ENCODE results near the gene TARBP2.

The TARBP2 gene

GRCh38 chr12:53496752-53497032 is 4.4 kb upstream of the TARBP2 start:
- DNase-seq (ENCODE audit: low read depth): no peak

- no peak for DNase-seq (ENCODE audit: low read depth)
These were observed 3.6 kb upstream of the TARBP2 start for GRCh38 chr12:53497461-53497860.

GRCh38 chr12:53498235-53498630 is 2.9 kb upstream of the TARBP2 start:
- DNase-seq (ENCODE audit: low read depth): no peak

DNA sequence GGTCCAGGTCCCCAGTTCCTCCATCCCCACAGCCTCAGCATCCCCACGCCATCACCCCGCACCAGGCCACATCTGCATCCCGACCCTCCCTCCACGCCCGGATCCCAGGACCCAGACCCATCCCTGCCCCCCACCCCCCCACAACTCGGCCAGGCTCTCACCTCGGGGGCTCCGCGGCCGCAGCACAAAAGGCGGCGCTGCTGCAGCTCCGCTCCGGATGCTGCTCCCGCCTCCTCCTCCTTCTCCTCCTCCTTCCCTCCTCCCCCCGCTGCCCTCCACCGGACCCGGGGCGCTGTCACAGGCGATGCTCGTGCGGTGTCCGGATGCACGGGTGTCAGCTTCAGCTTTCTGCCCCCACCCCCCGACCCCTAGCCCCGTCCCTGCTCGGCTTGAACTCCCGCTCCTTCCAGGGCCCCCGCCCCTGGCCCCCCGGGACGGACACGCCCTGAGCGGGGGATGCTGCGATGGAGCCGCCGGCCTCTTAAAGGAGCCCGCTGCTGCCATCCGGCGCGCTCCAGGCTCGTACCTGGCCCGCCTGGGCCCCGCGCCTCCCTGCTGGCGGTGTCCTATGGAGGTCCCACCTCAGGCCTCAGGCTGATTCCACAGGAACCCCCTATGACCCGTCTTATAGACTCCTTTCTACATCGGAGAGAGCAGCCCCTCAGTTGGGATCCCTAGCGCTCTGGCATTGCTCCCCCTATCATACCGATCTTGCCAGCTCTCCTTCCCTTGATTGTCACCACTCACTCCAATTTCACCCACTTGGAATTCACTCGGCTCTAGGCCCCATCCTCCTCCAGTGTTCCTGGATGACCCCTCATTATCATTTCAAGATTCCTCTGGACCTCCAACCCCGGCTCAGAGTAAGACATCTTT is 1.6 kb upstream of the TARBP2 start, which contains the start of gene MAP3K12:
TSS of gene MAP3K12 (minus strand) at position 193 of the 876 bp plus-strand sequence. CDS start 12,067 bp downstream, outside the sequence.
- DNase-seq (ENCODE audit: low read depth): no peak

- no peak for DNase-seq (ENCODE audit: low read depth)
These were observed 824 bp upstream of the TARBP2 start for GRCh38 chr12:53500142-53500775.

DNA sequence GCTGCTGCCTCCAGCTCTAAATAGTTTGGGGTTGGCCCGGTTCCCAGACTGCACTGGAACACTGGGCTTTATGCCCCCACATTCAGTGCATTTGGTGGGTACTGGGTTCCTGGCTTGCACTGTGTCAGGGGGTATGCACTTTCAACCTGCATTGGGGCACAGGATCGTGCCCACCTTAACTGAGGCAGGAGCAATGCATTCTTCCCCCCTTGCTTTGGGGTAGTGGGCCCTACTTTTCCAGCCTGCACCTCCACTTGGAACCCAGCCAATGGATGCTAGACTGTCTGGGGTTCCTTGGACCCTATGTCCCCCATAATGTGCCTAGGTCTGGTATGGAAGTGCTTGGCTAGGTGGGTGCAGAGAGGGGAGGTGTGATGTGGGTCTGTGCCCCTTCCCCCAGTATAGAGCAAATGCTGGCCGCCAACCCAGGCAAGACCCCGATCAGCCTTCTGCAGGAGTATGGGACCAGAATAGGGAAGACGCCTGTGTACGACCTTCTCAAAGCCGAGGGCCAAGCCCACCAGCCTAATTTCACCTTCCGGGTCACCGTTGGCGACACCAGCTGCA is 615 bp downstream of the TARBP2 start:
- DNase-seq (ENCODE audit: low read depth): no peak

- DNase-seq (ENCODE audit: low read depth): no peak
These were observed 1.2 kb downstream of the TARBP2 start for GRCh38 chr12:53502331-53502730.

- DNase-seq (ENCODE audit: low read depth): no peak
These were observed 2.1 kb downstream of the TARBP2 start for GRCh38 chr12:53502983-53503728.

DNA sequence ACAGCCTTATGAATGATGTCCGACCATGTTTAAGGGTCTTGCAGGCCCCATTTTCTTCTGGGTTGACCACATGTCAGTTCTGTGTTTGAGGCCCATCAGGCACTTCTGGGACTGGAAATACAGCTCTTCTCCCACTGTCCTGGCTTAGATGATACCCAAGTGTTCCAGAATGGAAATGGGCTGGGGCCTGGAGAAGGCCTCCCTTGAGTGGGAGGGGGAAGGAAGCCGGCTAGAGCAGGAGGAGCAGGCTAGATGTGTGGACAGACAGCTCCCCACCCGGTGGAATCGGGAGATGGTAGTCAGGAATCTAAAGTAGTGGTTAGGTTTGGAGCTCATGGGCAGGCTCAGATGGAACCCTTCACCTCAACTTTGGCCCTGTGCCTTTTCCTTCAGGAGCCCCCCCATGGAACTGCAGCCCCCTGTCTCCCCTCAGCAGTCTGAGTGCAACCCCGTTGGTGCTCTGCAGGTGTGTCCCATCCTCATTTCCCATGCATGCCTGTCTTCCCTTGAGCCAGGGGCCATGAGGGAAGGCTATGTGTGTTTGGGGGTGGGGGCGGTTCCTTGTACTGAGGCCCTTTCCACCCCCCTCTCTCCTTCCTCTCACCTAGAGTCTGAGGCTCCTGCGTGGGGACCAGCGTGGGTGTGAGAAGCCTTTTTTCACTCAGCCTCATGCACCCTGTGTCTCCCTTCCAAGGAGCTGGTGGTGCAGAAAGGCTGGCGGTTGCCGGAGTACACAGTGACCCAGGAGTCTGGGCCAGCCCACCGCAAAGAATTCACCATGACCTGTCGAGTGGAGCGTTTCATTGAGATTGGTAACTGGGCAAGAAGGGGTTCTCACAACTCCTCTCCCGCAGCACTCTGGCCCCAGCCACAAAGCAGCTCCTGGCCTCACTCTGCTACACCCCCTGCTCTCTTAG is 3.2 kb downstream of the TARBP2 start:
- no peak for DNase-seq (ENCODE audit: low read depth)

DNA sequence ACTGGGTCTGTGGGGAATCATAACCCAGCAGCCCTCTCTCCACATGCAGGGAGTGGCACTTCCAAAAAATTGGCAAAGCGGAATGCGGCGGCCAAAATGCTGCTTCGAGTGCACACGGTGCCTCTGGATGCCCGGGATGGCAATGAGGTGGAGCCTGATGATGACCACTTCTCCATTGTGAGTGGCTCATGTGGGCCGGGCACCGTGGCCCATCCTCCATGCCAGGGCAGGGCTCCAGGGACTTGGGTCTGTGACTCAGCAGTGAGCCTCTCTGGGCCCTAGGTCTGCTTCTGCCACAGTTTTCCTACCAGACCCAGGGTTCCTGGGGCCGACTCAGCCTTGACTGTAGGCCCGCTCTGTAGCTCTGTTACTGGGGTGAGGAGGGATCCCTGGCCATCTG is 4.0 kb downstream of the TARBP2 start:
- no peak for DNase-seq (ENCODE audit: low read depth)

DNA sequence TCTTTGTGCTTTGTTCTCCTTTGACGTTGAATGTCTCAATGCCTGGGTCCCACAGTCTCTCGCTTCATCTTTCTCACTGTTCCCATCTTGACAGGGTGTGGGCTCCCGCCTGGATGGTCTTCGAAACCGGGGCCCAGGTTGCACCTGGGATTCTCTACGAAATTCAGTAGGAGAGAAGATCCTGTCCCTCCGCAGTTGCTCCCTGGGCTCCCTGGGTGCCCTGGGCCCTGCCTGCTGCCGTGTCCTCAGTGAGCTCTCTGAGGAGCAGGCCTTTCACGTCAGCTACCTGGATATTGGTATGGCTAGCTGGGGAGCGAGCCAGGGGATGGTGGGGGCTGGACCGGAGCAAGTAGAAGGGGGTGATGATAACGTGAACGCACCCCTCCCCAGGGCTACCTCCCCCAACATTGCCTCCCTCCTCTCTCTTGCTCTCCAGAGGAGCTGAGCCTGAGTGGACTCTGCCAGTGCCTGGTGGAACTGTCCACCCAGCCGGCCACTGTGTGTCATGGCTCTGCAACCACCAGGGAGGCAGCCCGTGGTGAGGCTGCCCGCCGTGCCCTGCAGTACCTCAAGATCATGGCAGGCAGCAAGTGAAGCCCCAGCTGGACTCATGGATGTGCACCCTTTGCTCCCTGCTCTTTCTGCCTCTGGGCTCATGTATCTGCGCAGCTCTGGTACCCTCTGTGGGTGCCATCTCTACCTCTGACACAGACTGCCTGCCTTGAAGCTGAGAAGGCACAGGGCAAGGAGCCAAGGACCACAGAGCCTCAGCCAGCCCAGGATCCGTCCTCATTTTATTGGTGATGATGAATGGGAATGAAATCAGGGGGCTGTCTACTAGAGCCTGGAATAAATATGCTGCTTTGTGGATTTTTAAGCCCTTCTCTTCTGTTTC is 4.7 kb downstream of the TARBP2 start:
- DNase-seq (ENCODE audit: low read depth): no peak

- DNase-seq (ENCODE audit: low read depth): no peak
These were observed 5.3 kb downstream of the TARBP2 start for GRCh38 chr12:53506450-53506785.

DNA sequence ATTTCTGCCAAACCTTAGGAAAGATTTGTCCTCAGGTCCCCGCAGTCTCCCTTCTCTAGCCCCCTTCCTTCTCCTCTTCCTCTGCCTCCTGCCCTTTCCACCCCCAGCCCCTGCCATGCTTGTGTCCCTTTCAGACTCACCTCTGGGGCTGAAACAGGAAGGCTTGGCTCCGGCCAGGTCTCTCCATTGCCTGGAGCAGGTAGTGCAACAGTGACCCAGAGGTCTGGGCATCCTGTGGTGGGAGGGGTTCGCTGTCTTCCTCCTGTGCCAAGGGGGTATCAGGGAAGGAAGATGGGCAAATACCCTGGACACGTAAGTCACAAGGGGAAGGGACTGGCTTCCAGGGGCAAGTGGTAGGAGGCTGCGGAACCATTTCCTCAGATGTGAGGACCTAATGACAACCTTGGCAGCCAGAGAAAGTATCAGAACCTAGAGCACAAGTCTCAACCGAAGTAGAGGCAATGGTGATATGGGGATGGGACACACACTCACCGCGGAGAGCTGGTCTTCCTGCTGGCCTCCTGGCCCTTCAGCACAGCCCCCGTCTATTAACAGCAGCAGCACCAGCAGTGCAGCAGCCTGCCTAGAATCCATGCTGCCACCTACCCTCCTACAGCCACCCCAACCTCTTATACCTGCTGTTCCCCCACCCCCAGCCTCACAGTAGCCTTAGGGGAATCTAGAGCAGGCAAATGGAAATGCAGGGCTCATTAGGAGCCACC is 6.0 kb downstream of the TARBP2 start, which contains the start of gene NPFF:
TSS of gene NPFF (minus strand) at position 604 of the 722 bp plus-strand sequence. CDS start at position 594, 10 bp downstream.
- no peak for DNase-seq (ENCODE audit: low read depth)

- DNase-seq (ENCODE audit: low read depth): no peak
These were observed 6.5 kb downstream of the TARBP2 start for GRCh38 chr12:53507603-53507885.

- peak; percentile 53 for DNase-seq (ENCODE audit: low read depth)
These were observed 7.6 kb downstream of the TARBP2 start for GRCh38 chr12:53508534-53509170.

- DNase-seq (ENCODE audit: low read depth): no peak
These were observed 9.2 kb downstream of the TARBP2 start for GRCh38 chr12:53510181-53510812.

DNA sequence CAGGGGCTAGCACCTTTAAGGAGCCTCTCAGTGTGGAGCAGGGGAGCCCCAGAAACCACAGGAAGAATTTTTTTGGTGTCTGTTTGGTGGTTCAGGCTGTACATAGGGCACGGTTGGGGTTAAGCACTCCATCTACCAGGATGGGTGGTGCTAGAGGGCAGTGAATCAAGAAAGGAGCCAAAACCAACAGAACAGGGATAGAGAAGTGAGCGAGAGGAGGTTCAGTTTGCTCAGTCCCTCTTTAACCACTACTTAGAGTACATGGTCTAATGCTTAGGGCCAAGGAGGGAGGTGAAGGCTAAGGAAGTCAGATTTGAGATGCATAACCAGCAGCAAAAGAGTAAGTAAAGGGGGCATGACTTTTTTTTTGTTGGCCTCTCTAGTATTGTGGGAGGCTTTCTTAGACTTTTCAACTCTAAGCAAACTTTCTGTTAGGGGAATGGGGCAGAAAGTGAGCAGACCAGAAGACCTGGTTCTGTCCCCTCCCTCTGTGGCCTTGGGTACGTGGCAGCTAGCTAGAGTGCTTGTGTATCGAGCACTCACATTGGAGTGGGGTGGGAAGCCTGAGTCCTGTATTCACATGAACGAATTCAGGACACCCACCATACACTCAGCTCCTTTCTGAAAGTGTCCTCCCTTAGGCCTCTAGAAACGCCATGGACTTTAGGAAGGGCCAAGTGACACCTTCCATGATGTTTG is 12.8 kb downstream of the TARBP2 start:
- DNase-seq (ENCODE audit: low read depth): no peak

DNA sequence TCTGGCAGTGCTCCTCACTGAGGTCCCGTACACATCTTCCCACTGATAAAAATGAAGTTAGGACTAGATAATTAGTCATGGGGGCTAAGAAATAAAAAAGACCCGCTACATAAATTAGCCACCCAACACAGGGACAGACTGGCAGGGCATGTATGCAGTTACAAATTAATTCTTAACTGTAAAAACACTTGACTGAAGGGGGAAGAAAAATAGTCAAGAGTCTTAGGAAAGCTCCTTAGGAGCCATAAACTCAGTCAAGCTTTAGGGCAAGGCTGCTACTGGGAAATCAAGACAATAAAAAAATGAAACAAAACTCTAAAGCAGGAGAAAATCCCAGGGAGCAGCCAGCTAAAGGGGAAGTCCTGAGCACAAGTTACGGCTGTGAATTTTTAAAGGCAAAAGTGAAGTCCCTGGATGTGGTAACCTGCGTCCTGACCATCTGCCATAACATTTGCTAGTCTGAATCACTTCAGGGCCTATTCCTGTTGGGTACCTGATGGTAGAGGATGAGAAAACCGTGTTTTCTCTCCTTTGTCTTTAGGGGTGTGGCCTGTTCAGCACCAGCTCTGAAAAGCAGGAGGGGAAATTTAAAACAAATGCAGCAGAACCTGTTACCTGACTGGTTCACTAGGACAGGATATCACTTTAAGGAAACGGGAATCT is 13.7 kb downstream of the TARBP2 start:
- no peak for DNase-seq (ENCODE audit: low read depth)
